ENCODE results near the gene THAP10. TPM values are rescaled to one million over a fixed set of nuclear protein-coding genes. Genes with fewer than 3 reads are reported as not detected.

THAP10 gene
- total RNA-seq: 4.5 and 5.8 TPM in 2 replicates

GRCh38 chr15:70892002-70892911 lies at the start of gene THAP10, which contains the start of gene LRRC49:
TSS of gene THAP10 (minus strand) at chr15:70892433. CDS start at chr15:70892272, 161 bp downstream.
TSS of gene LRRC49 (plus strand) at chr15:70892826. CDS start at chr15:70892895, 69 bp downstream.

GRCh38 chr15:70853973-70854665 lies 38.1 kb downstream of the THAP10 start, which contains the start of gene LARP6:
TSS of gene LARP6 (minus strand) at chr15:70854157. CDS start at chr15:70854088, 69 bp downstream.

Other genes with a start within 250 kb of the THAP10 start
- 71.3 and 77.0 TPM in 2 replicates for gene UACA, start 128.9 kb downstream of the THAP10 start, total RNA-seq
- 27.2 and 32.3 TPM in 2 replicates for gene LARP6, start 38.3 kb downstream of the THAP10 start, total RNA-seq
- gene LRRC49, start 393 bp upstream of the THAP10 start, total RNA-seq: 6.4 and 10.1 TPM in 2 replicates
- gene THSD4, start 223.0 kb upstream of the THAP10 start, total RNA-seq: 43.2 and 52.4 TPM in 2 replicates

All from mammary microvascular endothelial cell (primary cell).